ENCODE results near the gene SPDL1.
"Not testable (repeated sequence)": the region's sequence is repeated elsewhere in the genome, so short reads cannot be mapped to it uniquely, and the experiment has no call there.

SPDL1 gene

DNA sequence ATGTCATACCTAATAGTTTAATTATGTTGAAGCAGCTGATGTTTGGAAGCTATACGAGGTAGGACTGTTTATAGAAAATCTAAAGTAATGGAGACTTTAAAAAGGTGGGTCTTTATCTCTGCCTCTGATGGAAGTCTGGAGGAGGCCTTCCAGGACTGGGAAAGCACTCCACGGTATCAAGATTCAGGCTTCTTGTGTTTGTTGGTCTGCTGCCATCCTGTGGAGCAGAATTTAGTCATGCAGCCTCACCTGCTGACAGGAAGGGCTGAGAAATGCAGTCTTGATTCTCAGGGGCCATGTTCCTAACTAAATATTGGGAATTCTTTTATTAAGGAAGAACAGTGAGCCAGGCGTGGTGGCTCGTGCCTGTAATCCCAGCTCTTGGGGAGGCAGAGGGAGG lies 15.9 kb downstream of the SPDL1 start:
- H3K27ac ChIP-seq (ENCODE audit: low read length), result no peak overlapping the region
- no peaks in the 10 kb centered on the region for H3K27me3 ChIP-seq (ENCODE audit: low read depth, low read length)
- H3K36me3 ChIP-seq (ENCODE audit: control insufficient read depth in 1 of 2, insufficient read depth in 2 of 2, low read length in 2 of 2), result peaks cover 28 to 55% of the 10 kb centered on the region in 2 donors
- H3K4me1 ChIP-seq (ENCODE audit: control insufficient read depth in 1 of 2, insufficient read depth in 2 of 2, low read length in 2 of 2), result no peaks in the 10 kb centered on the region
- no peaks in the 10 kb centered on the region for H3K9me3 ChIP-seq (ENCODE audit: control insufficient read depth in 1 of 2, low read length in 2 of 2)
- H3K4me3 ChIP-seq (ENCODE audit: low read depth in 1 of 2, low read length in 2 of 2), result no peak overlapping the region

DNA sequence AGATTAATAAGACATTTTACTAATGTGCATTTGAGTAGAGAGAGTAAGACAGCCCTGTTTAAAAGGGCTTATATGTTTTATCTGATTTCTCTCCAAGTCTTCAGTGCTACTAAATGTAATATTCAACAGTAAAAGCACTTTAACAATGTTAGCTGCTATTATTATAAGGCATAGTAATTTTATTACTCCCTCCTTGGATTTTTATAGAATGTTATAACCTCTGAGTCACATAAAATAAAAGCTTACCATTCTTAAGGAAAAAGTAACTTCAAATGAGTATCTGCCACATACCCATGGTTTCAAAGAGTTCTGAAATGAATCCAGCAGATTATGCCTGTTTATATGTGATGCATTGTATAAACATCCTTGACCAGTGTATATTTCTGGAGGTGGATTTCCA lies 19.0 kb downstream of the SPDL1 start:
- Histone ChIP-seq H3K27me3 (ENCODE audit: low read depth, low read length) (no peaks in the 10 kb centered on the region), H3K4me1 (ENCODE audit: control insufficient read depth in 1 of 2, insufficient read depth in 2 of 2, low read length in 2 of 2) (no peaks in the 10 kb centered on the region), H3K36me3 (ENCODE audit: control insufficient read depth in 1 of 2, insufficient read depth in 2 of 2, low read length in 2 of 2) (peaks cover 19 to 37% of the 10 kb centered on the region in 2 donors), H3K27ac (ENCODE audit: low read length) (no peak overlapping the region), H3K4me3 (ENCODE audit: low read depth in 1 of 2, low read length in 2 of 2) (no peak overlapping the region), H3K9me3 (ENCODE audit: control insufficient read depth in 1 of 2, low read length in 2 of 2) (no peaks in the 10 kb centered on the region)

GRCh38 chr5:169606279-169606678 lies 22.7 kb downstream of the SPDL1 start:
- Histone ChIP-seq H3K9me3 (ENCODE audit: control insufficient read depth in 1 of 2, low read length in 2 of 2) (peaks cover 0 to 11% of the 10 kb centered on the region in 2 donors), H3K36me3 (ENCODE audit: control insufficient read depth in 1 of 2, insufficient read depth in 2 of 2, low read length in 2 of 2) (peaks cover 13 to 15% of the 10 kb centered on the region in 2 donors), H3K4me1 (ENCODE audit: control insufficient read depth in 1 of 2, insufficient read depth in 2 of 2, low read length in 2 of 2) (no peaks in the 10 kb centered on the region), H3K4me3 (ENCODE audit: low read depth in 1 of 2, low read length in 2 of 2) (no peak overlapping the region), H3K27me3 (ENCODE audit: low read depth, low read length) (no peaks in the 10 kb centered on the region), H3K27ac (ENCODE audit: low read length) (no peak overlapping the region)

GRCh38 chr5:169607882-169608281 lies 24.3 kb downstream of the SPDL1 start:
- H3K36me3 ChIP-seq (ENCODE audit: control insufficient read depth in 1 of 2, insufficient read depth in 2 of 2, low read length in 2 of 2), result peaks cover 1 to 4% of the 10 kb centered on the region in 2 donors
- H3K4me1 ChIP-seq (ENCODE audit: control insufficient read depth in 1 of 2, insufficient read depth in 2 of 2, low read length in 2 of 2), result no peaks in the 10 kb centered on the region
- H3K27me3 ChIP-seq (ENCODE audit: low read depth, low read length), result no peaks in the 10 kb centered on the region

GRCh38 chr5:169609716-169610115 lies 26.1 kb downstream of the SPDL1 start:
- peaks cover 0 to 11% of the 10 kb centered on the region in 2 donors for H3K9me3 ChIP-seq (ENCODE audit: control insufficient read depth in 1 of 2, low read length in 2 of 2)
- H3K27ac ChIP-seq (ENCODE audit: low read length), result no peak overlapping the region
- H3K4me3 ChIP-seq (ENCODE audit: low read depth in 1 of 2, low read length in 2 of 2), result no peak overlapping the region
- H3K36me3 ChIP-seq (ENCODE audit: control insufficient read depth in 1 of 2, insufficient read depth in 2 of 2, low read length in 2 of 2), result no peaks in the 10 kb centered on the region
- H3K27me3 ChIP-seq (ENCODE audit: low read depth, low read length), result no peaks in the 10 kb centered on the region
- H3K4me1 ChIP-seq (ENCODE audit: control insufficient read depth in 1 of 2, insufficient read depth in 2 of 2, low read length in 2 of 2), result no peaks in the 10 kb centered on the region

More at GRCh38 chr5:169607882-169608281, 24.3 kb downstream of the SPDL1 start:
- Histone ChIP-seq H3K27ac (ENCODE audit: low read length) (no peak overlapping the region), H3K4me3 (ENCODE audit: low read depth in 1 of 2, low read length in 2 of 2) (no peak overlapping the region), H3K9me3 (ENCODE audit: control insufficient read depth in 1 of 2, low read length in 2 of 2) (peaks cover 0 to 11% of the 10 kb centered on the region in 2 donors)

DNA sequence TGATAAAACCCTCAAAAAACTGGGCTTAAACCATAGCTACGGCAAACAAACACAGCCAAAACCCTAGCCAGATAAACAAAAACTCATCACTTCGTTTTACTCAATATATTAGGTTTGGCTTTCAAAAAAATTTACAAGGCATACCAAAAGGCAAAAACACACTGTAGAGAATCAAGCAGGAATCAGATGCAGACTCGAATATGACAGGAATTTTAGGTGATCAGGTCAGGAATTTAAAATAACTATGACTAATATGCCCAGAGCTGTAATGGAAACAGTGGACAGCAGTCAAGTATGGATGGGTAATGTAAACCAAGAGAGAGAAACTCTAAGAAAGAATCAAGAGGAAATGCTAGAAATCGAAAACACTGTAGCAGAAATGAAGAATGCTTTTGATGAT lies 27.0 kb downstream of the SPDL1 start:
- H3K4me3 ChIP-seq (ENCODE audit: low read depth in 1 of 2, low read length in 2 of 2), result no peak overlapping the region
- no peaks in the 10 kb centered on the region for H3K4me1 ChIP-seq (ENCODE audit: control insufficient read depth in 1 of 2, insufficient read depth in 2 of 2, low read length in 2 of 2)
- peaks cover 0 to 11% of the 10 kb centered on the region in 2 donors for H3K9me3 ChIP-seq (ENCODE audit: control insufficient read depth in 1 of 2, low read length in 2 of 2)
- no peaks in the 10 kb centered on the region for H3K36me3 ChIP-seq (ENCODE audit: control insufficient read depth in 1 of 2, insufficient read depth in 2 of 2, low read length in 2 of 2)
- H3K27ac ChIP-seq (ENCODE audit: low read length), result no peak overlapping the region
- H3K27me3 ChIP-seq (ENCODE audit: low read depth, low read length), result no peaks in the 10 kb centered on the region

DNA sequence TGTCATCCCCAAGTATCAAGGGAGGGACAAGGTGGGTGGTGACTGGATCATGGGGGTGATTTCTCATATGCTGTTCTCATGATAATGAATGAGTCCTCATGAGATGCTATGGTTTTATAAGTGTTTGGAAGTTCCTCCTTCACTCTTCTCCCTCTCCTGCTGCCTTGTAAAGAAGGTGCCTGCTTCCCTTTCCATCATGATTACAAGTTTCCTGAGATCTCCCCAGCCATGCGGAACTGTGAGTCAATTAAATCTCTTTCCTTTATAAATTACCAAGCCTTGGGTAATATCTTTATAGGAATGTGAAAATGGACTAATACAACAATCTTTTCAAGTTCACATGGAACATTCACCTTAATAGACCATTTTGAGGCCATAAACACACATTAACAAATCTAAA lies 32.0 kb downstream of the SPDL1 start:
- Histone ChIP-seq H3K4me3 (ENCODE audit: low read depth in 1 of 2, low read length in 2 of 2) (no peak overlapping the region), H3K36me3 (ENCODE audit: control insufficient read depth in 1 of 2, insufficient read depth in 2 of 2, low read length in 2 of 2) (no peaks in the 10 kb centered on the region), H3K9me3 (ENCODE audit: control insufficient read depth in 1 of 2, low read length in 2 of 2) (peaks cover 0 to 4% of the 10 kb centered on the region in 2 donors), H3K27ac (ENCODE audit: low read length) (no peak overlapping the region), H3K4me1 (ENCODE audit: control insufficient read depth in 1 of 2, insufficient read depth in 2 of 2, low read length in 2 of 2) (no peaks in the 10 kb centered on the region), H3K27me3 (ENCODE audit: low read depth, low read length) (no peaks in the 10 kb centered on the region)

DNA sequence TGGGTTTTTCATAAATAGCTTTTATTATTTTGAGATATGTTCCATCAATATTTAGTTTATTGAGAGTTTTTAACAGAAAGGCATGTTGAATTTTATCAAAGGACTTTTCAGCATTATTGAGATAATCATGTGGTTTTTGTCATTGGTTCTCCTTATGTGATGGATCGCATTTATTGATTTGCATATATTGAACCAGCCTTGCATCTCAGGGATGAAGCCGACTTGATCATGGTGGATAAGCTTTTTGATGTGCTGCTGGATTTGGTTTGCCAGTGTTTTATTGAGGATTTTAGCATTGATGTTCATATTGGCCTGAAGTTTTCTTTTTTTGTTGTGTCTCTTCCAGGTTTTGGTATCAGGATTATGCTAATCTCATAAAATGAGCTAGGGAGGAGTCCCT lies 40.7 kb downstream of the SPDL1 start:
- not testable (repeated sequence) for H3K36me3 ChIP-seq (ENCODE audit: control insufficient read depth in 1 of 2, insufficient read depth in 2 of 2, low read length in 2 of 2); H3K4me3 ChIP-seq (ENCODE audit: low read depth in 1 of 2, low read length in 2 of 2); H3K4me1 ChIP-seq (ENCODE audit: control insufficient read depth in 1 of 2, insufficient read depth in 2 of 2, low read length in 2 of 2); H3K27me3 ChIP-seq (ENCODE audit: low read depth, low read length); H3K27ac ChIP-seq (ENCODE audit: low read length); H3K9me3 ChIP-seq (ENCODE audit: control insufficient read depth in 1 of 2, low read length in 2 of 2)

DNA sequence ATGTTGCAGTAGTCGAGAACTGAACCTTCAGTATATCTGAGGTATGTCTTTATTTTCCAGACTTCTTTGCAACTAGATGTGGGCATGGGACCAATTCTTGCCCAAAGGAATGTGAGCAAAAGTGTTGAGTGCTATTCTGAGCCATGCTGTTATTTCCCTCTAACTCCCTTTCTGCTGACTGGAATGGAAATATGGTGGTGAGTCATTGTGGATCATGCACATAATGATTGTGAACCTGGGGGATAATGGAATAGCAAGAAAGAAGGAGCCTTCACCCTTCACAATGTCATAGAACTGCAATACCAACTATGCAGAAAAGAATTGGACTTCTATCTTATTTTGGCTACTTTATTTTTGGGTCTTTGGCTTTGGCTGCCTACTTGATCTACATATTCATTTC lies 43.2 kb downstream of the SPDL1 start:
- no peaks in the 10 kb centered on the region for H3K9me3 ChIP-seq (ENCODE audit: control insufficient read depth in 1 of 2, low read length in 2 of 2)
- H3K36me3 ChIP-seq (ENCODE audit: control insufficient read depth in 1 of 2, insufficient read depth in 2 of 2, low read length in 2 of 2), result no peaks in the 10 kb centered on the region
- H3K27ac ChIP-seq (ENCODE audit: low read length), result no peak overlapping the region
- H3K27me3 ChIP-seq (ENCODE audit: low read depth, low read length), result no peaks in the 10 kb centered on the region
- H3K4me1 ChIP-seq (ENCODE audit: control insufficient read depth in 1 of 2, insufficient read depth in 2 of 2, low read length in 2 of 2), result no peaks in the 10 kb centered on the region
- H3K4me3 ChIP-seq (ENCODE audit: low read depth in 1 of 2, low read length in 2 of 2), result no peak overlapping the region

GRCh38 chr5:169627551-169627950 lies 44.0 kb downstream of the SPDL1 start:
- H3K9me3 ChIP-seq (ENCODE audit: control insufficient read depth in 1 of 2, low read length in 2 of 2), result no peaks in the 10 kb centered on the region
- no peaks in the 10 kb centered on the region for H3K4me1 ChIP-seq (ENCODE audit: control insufficient read depth in 1 of 2, insufficient read depth in 2 of 2, low read length in 2 of 2)
- no peak overlapping the region for H3K27ac ChIP-seq (ENCODE audit: low read length)
- no peaks in the 10 kb centered on the region for H3K36me3 ChIP-seq (ENCODE audit: control insufficient read depth in 1 of 2, insufficient read depth in 2 of 2, low read length in 2 of 2)
- H3K4me3 ChIP-seq (ENCODE audit: low read depth in 1 of 2, low read length in 2 of 2), result no peak overlapping the region
- H3K27me3 ChIP-seq (ENCODE audit: low read depth, low read length), result no peaks in the 10 kb centered on the region

- Histone ChIP-seq H3K4me1 (ENCODE audit: control insufficient read depth in 1 of 2, insufficient read depth in 2 of 2, low read length in 2 of 2) (no peaks in the 10 kb centered on the region), H3K27me3 (ENCODE audit: low read depth, low read length) (no peaks in the 10 kb centered on the region), H3K36me3 (ENCODE audit: control insufficient read depth in 1 of 2, insufficient read depth in 2 of 2, low read length in 2 of 2) (no peaks in the 10 kb centered on the region), H3K27ac (ENCODE audit: low read length) (no peak overlapping the region), H3K4me3 (ENCODE audit: low read depth in 1 of 2, low read length in 2 of 2) (no peak overlapping the region), H3K9me3 (ENCODE audit: control insufficient read depth in 1 of 2, low read length in 2 of 2) (no peaks in the 10 kb centered on the region)
Measured at GRCh38 chr5:169628892-169629291, 45.3 kb downstream of the SPDL1 start.

DNA sequence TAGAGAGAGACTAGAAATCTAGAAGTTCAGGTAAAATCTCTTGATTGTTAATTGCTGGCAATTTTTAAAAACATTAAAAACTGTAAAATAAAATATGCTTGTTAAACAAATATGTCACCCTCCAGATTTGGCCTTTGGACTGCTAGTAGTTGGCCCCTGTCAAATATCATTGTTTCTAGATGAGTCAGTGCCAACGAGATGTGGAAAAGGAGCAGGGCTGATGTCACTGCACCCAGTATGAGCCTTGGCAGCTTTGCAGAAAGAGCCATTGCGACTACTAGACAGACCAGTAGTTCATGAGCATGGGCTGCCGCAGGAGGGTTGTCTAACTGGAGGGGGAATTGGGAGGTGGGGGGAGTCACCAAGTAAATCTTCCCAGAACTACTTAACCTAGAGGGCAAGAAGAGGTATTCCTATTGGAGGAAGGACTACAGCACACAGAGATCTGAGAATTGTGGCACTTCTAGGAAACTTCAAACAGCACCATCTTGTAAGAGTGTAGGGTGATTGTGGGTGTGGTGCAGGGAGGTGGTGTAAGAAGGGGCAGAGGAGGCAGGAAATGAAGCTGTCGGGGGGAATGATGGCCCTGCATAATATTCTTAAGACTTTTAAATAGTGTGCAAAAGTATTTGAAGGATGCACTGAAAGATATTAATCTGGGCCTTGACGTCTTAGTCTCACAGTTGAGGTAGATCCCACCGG lies 46.4 kb downstream of the SPDL1 start:
- Histone ChIP-seq H3K27me3 (ENCODE audit: low read depth, low read length) (no peaks in the 10 kb centered on the region), H3K27ac (ENCODE audit: low read length) (no peak overlapping the region)

More for the DNA sequence above, 46.4 kb downstream of the SPDL1 start:
- H3K4me1 ChIP-seq (ENCODE audit: control insufficient read depth in 1 of 2, insufficient read depth in 2 of 2, low read length in 2 of 2), result no peaks in the 10 kb centered on the region
- no peaks in the 10 kb centered on the region for H3K9me3 ChIP-seq (ENCODE audit: control insufficient read depth in 1 of 2, low read length in 2 of 2)
- no peak overlapping the region for H3K4me3 ChIP-seq (ENCODE audit: low read depth in 1 of 2, low read length in 2 of 2)
- H3K36me3 ChIP-seq (ENCODE audit: control insufficient read depth in 1 of 2, insufficient read depth in 2 of 2, low read length in 2 of 2), result no peaks in the 10 kb centered on the region

Data from muscle layer of duodenum (tissue), 2 donors.